ENCODE data around the gene BACE1. TPM values are rescaled to one million over a fixed set of nuclear protein-coding genes. Genes with fewer than 3 reads are reported as not detected.

Gene BACE1
- polyA plus RNA-seq, 1 donor (not counting 4 experiments of a cell fraction or from before 2014, with no cell fraction given): 8.5 TPM

- Histone ChIP-seq H3K9me3 (ENCODE audit: control insufficient read depth, low read depth, low read length) (no peaks in the 10 kb centered on the region), H3K4me2 (ENCODE audit: control insufficient read depth, extremely low read depth, insufficient read depth, low read depth, low read length) (no peak overlapping the region), H3K9me1 (ENCODE audit: control insufficient read depth, extremely low read depth, insufficient read depth, low read length) (no peaks in the 10 kb centered on the region), H4K20me1 (ENCODE audit: control insufficient read depth, extremely low read depth, insufficient read depth, low read length) (no peaks in the 10 kb centered on the region), H3K4me3 (ENCODE audit: control insufficient read depth in 2 of 3, extremely low read depth in 1 of 3, insufficient read depth in 2 of 3, low read depth in 1 of 3, low read length in 3 of 3) (no peak overlapping the region), H3K9ac (ENCODE audit: control insufficient read depth, extremely low read depth, insufficient read depth, low read length) (no peak overlapping the region), H3K79me2 (ENCODE audit: control insufficient read depth, insufficient read depth, low read length) (no peaks in the 10 kb centered on the region), H3K36me3 (ENCODE audit: control insufficient read depth in 2 of 2, extremely low read depth in 1 of 2, insufficient read depth in 2 of 2, low read length in 2 of 2) (no peaks in the 10 kb centered on the region), H2AFZ (ENCODE audit: control insufficient read depth, low read length) (no peak overlapping the region), H3K4me1 (ENCODE audit: control insufficient read depth, extremely low read depth, insufficient read depth, low read length) (peaks cover 11% of the 10 kb centered on the region), H3K27ac (ENCODE audit: control insufficient read depth, insufficient read depth, low read length) (no peak overlapping the region), H3K27me3 (ENCODE audit: control insufficient read depth, extremely low read depth, insufficient read depth, low read length) (no peaks in the 10 kb centered on the region)
- DNase-seq (ENCODE audit: low read depth, low spot score) (no peak), FAIRE-seq (no peak)
- TF ChIP-seq EZH2 (IDR thresholded peaks at IDR 0.05; ENCODE audit: low read length): no peak
- no peak for TF ChIP-seq CTCF (optimal IDR thresholded peaks at IDR 0.05 in 1 of 3, IDR thresholded peaks at IDR 0.05 in 1 of 3, conservative IDR thresholded peaks at IDR 0.05 in 1 of 3; ENCODE audit: extremely low read depth in 1 of 3, insufficient read depth in 2 of 3, low read length in 3 of 3)
- dilution Hi-C loops (cut with MboI; ENCODE audit: extremely low pct_ligation_motif_present, low sequenced_read_pairs): no loop called here
These were observed 2.0 kb downstream of the BACE1 start for GRCh38 chr11:117313828-117314768.

DNA sequence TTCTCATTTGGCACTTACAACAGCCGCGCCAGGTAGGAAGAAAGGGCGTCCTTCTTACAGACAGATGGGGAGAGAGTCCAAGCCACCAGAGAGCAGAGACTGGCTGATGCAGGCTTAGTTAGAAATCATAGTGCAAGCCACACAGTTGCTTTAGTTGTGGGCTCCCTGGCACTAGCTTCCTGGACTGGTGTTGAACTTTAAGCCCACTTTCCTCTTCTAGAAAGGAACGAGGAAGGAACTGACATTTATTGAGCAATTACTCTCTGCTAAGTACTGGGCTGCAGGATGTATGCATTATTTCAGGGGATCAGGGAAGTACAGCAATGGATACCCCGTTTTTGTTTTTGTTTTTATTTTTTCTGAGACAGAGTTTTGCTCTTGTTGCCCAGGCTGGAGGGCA lies 3.0 kb downstream of the BACE1 start:
- no peak for DNase-seq (ENCODE audit: low read depth, low spot score)
- no peak overlapping the region for H3K4me2 ChIP-seq (ENCODE audit: control insufficient read depth, extremely low read depth, insufficient read depth, low read depth, low read length)
- H4K20me1 ChIP-seq (ENCODE audit: control insufficient read depth, extremely low read depth, insufficient read depth, low read length): no peaks in the 10 kb centered on the region
- no peak overlapping the region for H3K27ac ChIP-seq (ENCODE audit: control insufficient read depth, insufficient read depth, low read length)
- FAIRE-seq: no peak
- dilution Hi-C loops (cut with MboI; ENCODE audit: extremely low pct_ligation_motif_present, low sequenced_read_pairs): no loop called here
- H3K36me3 ChIP-seq (ENCODE audit: control insufficient read depth in 2 of 2, extremely low read depth in 1 of 2, insufficient read depth in 2 of 2, low read length in 2 of 2): no peaks in the 10 kb centered on the region
- no peak overlapping the region for H2AFZ ChIP-seq (ENCODE audit: control insufficient read depth, low read length)
- TF ChIP-seq CTCF (optimal IDR thresholded peaks at IDR 0.05 in 1 of 3, IDR thresholded peaks at IDR 0.05 in 1 of 3, conservative IDR thresholded peaks at IDR 0.05 in 1 of 3; ENCODE audit: extremely low read depth in 1 of 3, insufficient read depth in 2 of 3, low read length in 3 of 3) (no peak), EZH2 (IDR thresholded peaks at IDR 0.05; ENCODE audit: low read length) (no peak)
- H3K9me1 ChIP-seq (ENCODE audit: control insufficient read depth, extremely low read depth, insufficient read depth, low read length): no peaks in the 10 kb centered on the region
- H3K9ac ChIP-seq (ENCODE audit: control insufficient read depth, extremely low read depth, insufficient read depth, low read length): no peak overlapping the region
- no peak overlapping the region for H3K4me3 ChIP-seq (ENCODE audit: control insufficient read depth in 2 of 3, extremely low read depth in 1 of 3, insufficient read depth in 2 of 3, low read depth in 1 of 3, low read length in 3 of 3)
- no peaks in the 10 kb centered on the region for H3K79me2 ChIP-seq (ENCODE audit: control insufficient read depth, insufficient read depth, low read length)
- peaks cover 11% of the 10 kb centered on the region for H3K4me1 ChIP-seq (ENCODE audit: control insufficient read depth, extremely low read depth, insufficient read depth, low read length)
- no peaks in the 10 kb centered on the region for H3K9me3 ChIP-seq (ENCODE audit: control insufficient read depth, low read depth, low read length)
- no peaks in the 10 kb centered on the region for H3K27me3 ChIP-seq (ENCODE audit: control insufficient read depth, extremely low read depth, insufficient read depth, low read length)
